ENCODE results near the gene TBC1D20.
A peak's percentile ranks its signal among the peaks of the same experiment; 100 is the strongest.

Gene TBC1D20

GRCh38 chr20:418858-419365 lies 43.4 kb downstream of the TBC1D20 start:
- DNase-seq: no peak

GRCh38 chr20:417801-418342 lies 44.5 kb downstream of the TBC1D20 start:
- DNase-seq: no peak

GRCh38 chr20:416950-417800 lies 45.2 kb downstream of the TBC1D20 start:
- no peak for DNase-seq

GRCh38 chr20:415820-416322 lies 46.5 kb downstream of the TBC1D20 start:
- no peak for DNase-seq

DNA sequence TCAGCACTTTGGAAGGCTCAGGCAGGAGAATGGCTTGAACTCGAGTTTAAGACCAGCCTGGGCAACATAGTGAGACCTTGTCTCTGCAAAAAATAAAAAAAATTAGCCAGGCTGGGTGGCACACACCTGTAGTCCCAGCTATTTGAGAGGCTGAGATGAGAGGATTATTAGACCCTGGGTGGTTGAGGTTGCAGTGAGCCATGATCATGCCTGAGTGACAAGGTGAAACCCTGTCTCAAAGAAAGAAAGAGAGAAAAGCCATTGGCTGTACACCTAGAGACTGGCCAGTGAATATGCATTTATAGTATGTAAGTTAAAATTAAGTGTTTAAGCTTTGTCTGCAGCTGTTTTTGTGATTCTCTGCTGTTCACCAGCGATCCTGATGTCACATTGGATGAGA lies 48.2 kb downstream of the TBC1D20 start:
- DNase-seq: no peak

- DNase-seq: no peak
These were observed 50.3 kb downstream of the TBC1D20 start for GRCh38 chr20:412081-412480.

DNA sequence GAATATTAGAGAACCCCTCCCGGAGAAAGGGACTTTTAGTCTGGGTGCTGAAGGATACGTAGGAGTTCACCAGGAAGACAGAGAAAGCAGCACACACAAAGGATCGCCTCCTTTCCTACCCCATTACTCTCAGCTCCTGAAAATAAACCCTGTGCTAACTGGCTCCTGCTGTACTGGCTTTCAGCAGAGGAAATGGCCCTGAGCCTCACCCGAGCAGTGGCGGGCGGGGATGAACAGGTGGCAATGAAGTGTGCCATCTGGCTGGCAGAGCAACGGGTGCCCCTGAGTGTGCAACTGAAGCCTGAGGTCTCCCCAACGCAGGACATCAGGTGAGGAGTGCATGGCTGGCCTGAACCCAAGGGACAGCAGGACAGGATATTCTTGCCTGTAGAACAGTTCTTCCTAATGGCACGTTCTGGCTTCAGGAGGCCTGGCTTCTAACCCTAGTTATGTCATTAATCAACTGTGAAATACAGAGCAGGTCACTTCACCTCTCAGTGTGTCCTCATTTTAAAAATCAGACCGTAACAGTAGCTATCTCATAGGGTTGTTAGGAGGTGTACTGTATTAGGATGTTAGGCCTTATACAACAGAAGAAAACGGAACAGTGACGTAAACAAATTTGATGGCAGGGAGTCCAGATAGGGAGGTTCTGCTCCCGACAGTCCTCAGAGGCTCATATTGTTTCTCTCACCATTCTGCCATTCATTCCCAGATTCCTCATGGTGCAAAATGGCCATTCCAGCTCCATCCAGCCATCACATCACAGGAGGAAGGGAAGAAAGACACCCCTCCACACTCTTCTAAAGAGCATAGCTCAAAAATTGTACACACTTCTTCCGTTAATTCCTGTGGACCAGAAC lies 52.4 kb downstream of the TBC1D20 start:
- DNase-seq: no peak

GRCh38 chr20:408843-409696 lies 53.3 kb downstream of the TBC1D20 start:
- DNase-seq: no peak

GRCh38 chr20:407953-408842 lies 54.1 kb downstream of the TBC1D20 start, which contains the start of gene RBCK1:
Gene RBCK1, plus strand, starts transcription at chr20:408299. Its CDS starts 459 bp downstream, at chr20:408758.
- DNase-seq: peak; percentile 92

GRCh38 chr20:407133-407952 lies 55.0 kb downstream of the TBC1D20 start:
- DNase-seq: peak; percentile 82

DNA sequence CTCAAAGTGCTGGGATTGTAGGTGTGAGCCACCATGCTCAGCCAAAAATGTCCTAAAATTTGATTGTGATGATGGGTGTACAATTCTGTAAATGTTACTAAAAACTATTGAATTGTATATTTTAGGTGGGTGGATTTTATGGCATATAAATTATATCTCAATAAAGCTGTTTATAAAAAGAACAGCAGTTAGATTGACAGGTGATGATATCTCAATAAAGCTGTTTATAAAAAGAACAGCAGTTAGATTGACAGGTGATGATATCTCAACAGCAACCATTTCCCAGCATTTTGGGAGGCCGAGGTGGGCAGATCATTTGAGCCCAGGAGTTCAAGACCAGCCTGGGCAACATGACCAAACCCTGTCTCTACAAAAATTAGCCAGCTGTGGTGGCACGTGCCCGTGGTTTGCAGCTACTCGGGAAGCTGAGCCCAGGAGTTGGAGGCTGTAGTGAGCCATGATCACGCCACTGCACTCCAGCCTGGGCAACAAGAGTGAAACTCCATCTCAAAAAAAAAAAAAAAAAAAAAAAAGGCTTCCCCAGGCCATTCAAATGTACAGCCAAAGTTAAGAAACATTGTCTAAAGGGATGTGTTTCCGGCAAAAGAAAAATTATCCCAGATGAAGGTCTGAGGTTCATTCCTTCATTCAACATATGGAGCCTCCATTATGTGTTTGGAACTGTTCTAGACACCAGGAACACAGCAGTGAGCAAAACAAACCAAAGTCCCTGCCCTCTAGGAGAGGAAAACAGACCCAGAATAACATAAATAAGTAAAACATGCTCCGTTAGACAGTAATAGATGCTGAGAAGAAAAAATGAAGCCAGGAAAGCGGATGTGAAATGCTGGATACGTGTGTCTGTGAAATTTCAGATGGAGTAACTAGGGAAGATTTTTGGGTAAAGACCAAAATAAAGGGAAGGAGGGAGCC lies 55.9 kb downstream of the TBC1D20 start:
- DNase-seq: no peak

DNA sequence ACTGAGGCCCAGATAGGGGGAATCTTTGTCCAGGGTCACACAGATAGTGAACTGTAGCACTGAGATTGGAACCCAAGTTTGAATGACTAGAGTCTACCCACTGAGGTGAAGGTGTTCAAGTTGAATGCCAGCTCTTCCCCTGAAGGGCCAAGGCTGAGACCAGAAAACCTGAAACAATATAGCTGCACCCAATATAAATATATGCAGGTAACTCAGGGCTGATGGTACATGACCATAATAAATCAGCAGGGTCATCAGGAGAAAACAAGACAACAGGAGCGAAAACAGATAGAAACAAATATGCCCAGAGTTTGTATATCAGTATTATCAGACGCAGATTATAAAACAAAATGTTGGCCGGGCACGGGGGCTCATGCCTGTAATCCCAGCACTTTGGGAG lies 58.2 kb downstream of the TBC1D20 start:
- no peak for DNase-seq

DNA sequence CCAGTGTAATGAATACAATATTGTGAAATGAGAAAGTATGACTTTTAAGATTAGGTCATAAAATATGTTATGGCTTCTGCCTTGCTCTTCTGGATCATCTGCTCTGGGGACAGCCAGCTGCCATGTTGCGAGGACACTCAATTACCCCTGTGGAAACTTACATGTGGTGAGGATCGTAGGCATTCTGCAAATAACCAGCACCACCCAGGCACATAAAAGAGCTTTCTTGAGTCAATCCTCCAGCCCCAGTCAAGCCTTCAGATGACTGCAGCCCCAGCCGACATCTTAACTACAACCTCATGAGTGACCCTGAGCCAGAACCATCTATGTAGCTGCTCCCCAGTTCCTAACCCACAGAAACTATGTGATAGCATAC lies 58.8 kb downstream of the TBC1D20 start:
- no peak for DNase-seq

DNA sequence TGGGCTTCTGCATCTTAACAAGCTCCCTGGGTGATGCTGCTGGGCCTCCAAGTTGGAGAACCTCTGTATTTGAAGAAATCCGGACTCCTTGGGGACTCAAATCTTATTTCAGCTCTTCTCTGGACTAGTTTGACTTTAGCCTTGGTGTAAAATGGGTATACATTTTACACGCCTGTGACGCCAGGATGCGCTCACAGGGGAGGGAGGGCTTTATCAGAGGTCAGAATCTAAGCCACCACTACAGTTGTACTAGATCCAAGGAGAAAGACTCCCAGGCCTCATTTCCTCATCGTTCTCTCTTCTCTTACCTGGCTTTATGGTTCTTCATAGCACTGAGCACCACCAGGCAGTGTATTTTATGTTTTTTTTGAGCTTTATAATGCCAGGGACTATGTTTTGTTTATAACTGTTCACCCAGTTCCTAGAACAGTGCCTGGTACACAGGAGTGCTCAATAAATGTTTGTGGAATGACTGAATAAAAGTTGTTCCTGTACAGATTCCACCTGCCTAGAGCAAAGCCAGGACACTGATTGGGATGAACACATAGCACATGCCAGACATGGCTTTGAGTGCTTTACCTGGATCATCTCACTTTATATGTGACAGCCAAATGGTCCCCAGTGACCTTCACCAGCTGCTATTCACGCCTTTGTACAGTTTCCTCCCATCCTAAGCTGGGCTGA lies 59.3 kb downstream of the TBC1D20 start:
- DNase-seq: no peak

- DNase-seq: no peak
These were observed 59.8 kb downstream of the TBC1D20 start for GRCh38 chr20:402496-402885.

DNA sequence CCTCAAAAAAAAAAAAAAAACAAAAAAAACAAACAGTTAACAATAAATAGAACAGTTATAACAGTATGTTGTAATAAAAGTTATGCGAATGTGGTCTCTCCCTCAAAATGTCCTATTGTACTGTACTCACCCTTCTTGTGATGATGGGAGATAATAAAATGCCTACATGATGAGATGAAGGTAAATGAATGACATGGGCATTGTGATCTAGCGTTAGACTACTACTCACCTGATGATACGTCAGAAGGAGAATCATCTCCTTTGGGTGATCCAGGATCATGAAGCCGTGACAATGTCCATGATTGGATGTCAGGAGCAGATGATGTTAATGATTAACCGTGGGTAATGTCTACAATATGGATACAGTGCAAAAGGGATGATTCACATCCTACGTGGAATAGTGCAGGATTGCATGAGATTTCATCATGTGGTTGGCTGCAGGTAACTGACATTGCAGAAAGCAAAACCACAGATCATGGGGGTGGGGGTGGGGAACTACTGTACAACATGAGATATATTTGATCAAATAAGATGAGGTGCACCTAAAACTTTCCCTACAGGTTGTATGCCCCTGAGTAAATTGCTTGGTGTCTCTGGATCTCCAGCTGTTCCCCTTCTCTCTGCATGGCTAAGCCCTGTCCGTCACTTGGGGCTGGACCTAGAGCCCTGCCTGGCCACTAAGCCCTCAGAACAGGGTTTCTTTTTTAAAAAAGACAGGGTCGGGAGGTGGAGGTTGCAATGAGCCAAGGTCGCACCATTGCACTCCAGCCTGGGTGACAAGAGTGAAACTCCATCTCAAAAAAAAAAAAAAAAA lies 60.4 kb downstream of the TBC1D20 start:
- no peak for DNase-seq

- no peak for DNase-seq
These were observed 61.7 kb downstream of the TBC1D20 start for GRCh38 chr20:400454-401275.

Data from femur (tissue), 1 donor.